Left lung (tissue), 10 donors: ENCODE measurements around the gene GCNT3. TPM values are rescaled to one million over a fixed set of nuclear protein-coding genes. Genes with fewer than 3 reads are reported as not detected.

Source experiments
- ATAC-seq: fragments of 200-7000 bp; cut with Tn5 transposase; one replicate; pipeline ENCODE4 v1.9.1; 2020; ENCODE audit warnings: moderate library complexity
- DNase-seq, 4 donors: peaks; one replicate each; pipeline ENCODE4 v3.0.0-alpha.2; 2013 to 2020
- H3K27ac ChIP-seq, 2 donors: fragments of 200-600 bp; sonication (generic) in 1 of 2; one replicate each; pipeline versions ENCODE4 v1.5.0 to v1.8.0; 2020 to 2021
- H3K27me3 ChIP-seq, 2 donors: fragments of 200-600 bp; sonication (generic) in 1 of 2; one replicate each; pipeline versions ENCODE4 v1.5.0 to v1.8.0; 2020 to 2021
- H3K36me3 ChIP-seq, 2 donors: fragments of 200-600 bp; sonication (generic) in 1 of 2; one replicate each; pipeline versions ENCODE4 v1.5.0 to v1.8.0; 2020 to 2021
- H3K4me1 ChIP-seq, 2 donors: fragments of 200-600 bp; one replicate each; pipeline ENCODE4 v1.8.0; 2021
- H3K4me3 ChIP-seq, 2 donors: fragments of 200-600 bp; sonication (generic) in 1 of 2; one replicate each; pipeline versions ENCODE4 v1.5.0 to v1.8.0; 2020 to 2021; ENCODE audit warnings: mild to moderate bottlenecking in 1 of 2
- H3K9me3 ChIP-seq, 2 donors: fragments of 200-600 bp; sonication (generic) in 1 of 2; one replicate each; pipeline versions ENCODE4 v1.5.0 to v1.8.0; 2020 to 2021
- intact Hi-C, 2 donors: fragments of 100-400 bp; cut with DNase I; formaldehyde crosslinking; loops; one replicate each; pipeline versions ENCODE4 v1.11.2 to v1.14.2; 2022
- polyA plus RNA-seq, 6 donors: library from polyadenylated mRNA; unstranded; fragments of 120-200 nt; gene quantifications; one replicate each; pipeline ENCODE4 v1.2.1, GENCODE V29; 2013; ENCODE audit not compliant: insufficient read length in 6 of 6
- total RNA-seq, 2 donors: library from RNA; stranded (reverse); fragmentation: NEBNext Ultra II Directional; extraction: Animal tissue kit (Norgen Biotek cat#: 25700); gene quantifications; one replicate each; pipeline ENCODE4 v1.2.1, GENCODE V29; 2021
- TF ChIP-seq, protein P1 (sequence below), 2 donors: fragments of 200-600 bp; sonication (generic) in 1 of 2; IDR thresholded peaks; one replicate each; pipeline versions ENCODE4 v1.5.0 to v1.8.0; 2021; ENCODE audit warnings: antibody characterized with exemption in 2 of 2
- donor health status: DM: no; HTN: yes; CAD: no.
- donor health status: DM: no; HTN: no; CAD: no.

The GCNT3 gene
- total and polyA plus RNA-seq, 8 donors: 0.41 to 7.3 (median 0.88) TPM

GRCh38 chr15:59615661-59616060, 4.1 kb downstream of the GCNT3 start:
- Histone ChIP-seq H3K27ac (no peak overlapping the region), H3K36me3 (no peaks in the 10 kb centered on the region), H3K4me3 (no peak overlapping the region), H3K27me3 (peaks cover 0 to 15% of the 10 kb centered on the region in 2 donors), H3K4me1 (no peaks in the 10 kb centered on the region), H3K9me3 (no peaks in the 10 kb centered on the region)
- intact Hi-C loops: no loop called here
- no peak for ATAC-seq
- no peak for DNase-seq
- TF ChIP-seq, protein P1, sequence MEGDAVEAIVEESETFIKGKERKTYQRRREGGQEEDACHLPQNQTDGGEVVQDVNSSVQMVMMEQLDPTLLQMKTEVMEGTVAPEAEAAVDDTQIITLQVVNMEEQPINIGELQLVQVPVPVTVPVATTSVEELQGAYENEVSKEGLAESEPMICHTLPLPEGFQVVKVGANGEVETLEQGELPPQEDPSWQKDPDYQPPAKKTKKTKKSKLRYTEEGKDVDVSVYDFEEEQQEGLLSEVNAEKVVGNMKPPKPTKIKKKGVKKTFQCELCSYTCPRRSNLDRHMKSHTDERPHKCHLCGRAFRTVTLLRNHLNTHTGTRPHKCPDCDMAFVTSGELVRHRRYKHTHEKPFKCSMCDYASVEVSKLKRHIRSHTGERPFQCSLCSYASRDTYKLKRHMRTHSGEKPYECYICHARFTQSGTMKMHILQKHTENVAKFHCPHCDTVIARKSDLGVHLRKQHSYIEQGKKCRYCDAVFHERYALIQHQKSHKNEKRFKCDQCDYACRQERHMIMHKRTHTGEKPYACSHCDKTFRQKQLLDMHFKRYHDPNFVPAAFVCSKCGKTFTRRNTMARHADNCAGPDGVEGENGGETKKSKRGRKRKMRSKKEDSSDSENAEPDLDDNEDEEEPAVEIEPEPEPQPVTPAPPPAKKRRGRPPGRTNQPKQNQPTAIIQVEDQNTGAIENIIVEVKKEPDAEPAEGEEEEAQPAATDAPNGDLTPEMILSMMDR (IDR thresholded peaks at IDR 0.05): no peak

GRCh38 chr15:59616379-59616778, 4.8 kb downstream of the GCNT3 start:
- Histone ChIP-seq H3K36me3 (no peaks in the 10 kb centered on the region), H3K4me3 (no peak overlapping the region), H3K27me3 (peaks cover 0 to 15% of the 10 kb centered on the region in 2 donors), H3K9me3 (no peaks in the 10 kb centered on the region), H3K27ac (no peak overlapping the region), H3K4me1 (no peaks in the 10 kb centered on the region)
- TF ChIP-seq, protein P1 (IDR thresholded peaks at IDR 0.05): no peak
- no peak for DNase-seq
- ATAC-seq: peak; percentile 21
- intact Hi-C loops: no loop called here

DNA sequence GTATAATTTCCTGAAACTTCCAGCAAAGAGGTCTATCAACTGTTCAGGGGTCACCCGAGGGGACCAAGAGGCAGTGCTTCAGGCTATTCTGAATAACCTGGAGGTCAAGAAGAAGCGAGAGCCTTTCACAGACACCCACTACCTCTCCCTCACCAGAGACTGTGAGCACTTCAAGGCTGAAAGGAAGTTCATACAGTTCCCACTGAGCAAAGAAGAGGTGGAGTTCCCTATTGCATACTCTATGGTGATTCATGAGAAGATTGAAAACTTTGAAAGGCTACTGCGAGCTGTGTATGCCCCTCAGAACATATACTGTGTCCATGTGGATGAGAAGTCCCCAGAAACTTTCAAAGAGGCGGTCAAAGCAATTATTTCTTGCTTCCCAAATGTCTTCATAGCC, 6.8 kb downstream of the GCNT3 start:
- no peak overlapping the region for H3K27ac ChIP-seq
- no peaks in the 10 kb centered on the region for H3K9me3 ChIP-seq
- peaks cover 0 to 21% of the 10 kb centered on the region in 2 donors for H3K27me3 ChIP-seq
- intact Hi-C loops: no loop called here
- H3K4me3 ChIP-seq: no peak overlapping the region
- no peak for ATAC-seq
- no peaks in the 10 kb centered on the region for H3K36me3 ChIP-seq
- no peak for DNase-seq
- TF ChIP-seq, protein P1 (IDR thresholded peaks at IDR 0.05): no peak
- no peaks in the 10 kb centered on the region for H3K4me1 ChIP-seq

DNA sequence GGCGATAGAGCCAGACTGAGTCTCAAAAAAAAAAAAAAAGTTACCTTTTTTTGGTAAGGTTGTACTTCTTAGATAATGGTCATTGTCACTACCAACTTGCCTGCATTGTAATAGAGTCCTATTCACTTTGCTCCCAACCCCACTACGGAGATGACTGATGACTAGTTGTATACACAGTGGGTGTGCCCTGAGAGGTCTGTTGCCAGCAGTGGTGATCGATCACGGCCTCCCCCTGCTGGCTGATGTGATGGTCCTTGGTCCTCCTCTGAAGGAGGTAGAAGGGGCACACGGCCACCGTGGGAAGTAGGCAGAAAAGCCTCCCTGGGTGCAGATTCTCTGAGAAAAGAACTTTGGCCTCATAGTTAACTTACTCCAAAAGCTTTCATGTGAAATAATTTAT, 10.7 kb downstream of the GCNT3 start:
- peak; percentile 67 for ATAC-seq

GRCh38 chr15:59632714-59633113, 21.1 kb downstream of the GCNT3 start:
- Histone ChIP-seq H3K36me3 (peaks cover 0 to 8% of the 10 kb centered on the region in 2 donors), H3K27me3 (no peaks in the 10 kb centered on the region), H3K9me3 (no peaks in the 10 kb centered on the region), H3K4me3 (no peak overlapping the region), H3K27ac (no peak overlapping the region), H3K4me1 (no peaks in the 10 kb centered on the region)
- intact Hi-C loops: no loop called here
- DNase-seq (no peak), ATAC-seq (no peak)
- TF ChIP-seq, protein P1 (IDR thresholded peaks at IDR 0.05): no peak

More for the DNA sequence above, 10.7 kb downstream of the GCNT3 start:
- H3K9me3 ChIP-seq: no peaks in the 10 kb centered on the region
- no peak overlapping the region for H3K4me3 ChIP-seq
- H3K27ac ChIP-seq: no peak overlapping the region
- intact Hi-C loops: no loop called here
- DNase-seq: no peak
- TF ChIP-seq, protein P1 (IDR thresholded peaks at IDR 0.05): no peak
- H3K27me3 ChIP-seq: peaks cover 0 to 16% of the 10 kb centered on the region in 2 donors
- no peaks in the 10 kb centered on the region for H3K4me1 ChIP-seq
- H3K36me3 ChIP-seq: no peaks in the 10 kb centered on the region
